Glomerular visceral epithelial cell (primary cell): ENCODE data around the gene COBLL1.
A peak's percentile ranks its signal among the peaks of the same experiment; 100 is the strongest.

ENCODE experiments used
- DNase-seq: peaks from one replicate; pipeline ENCODE4 v3.0.0-alpha.2; 2016; ENCODE audit errors: extremely low spot score

COBLL1 gene

GRCh38 chr2:164757934-164758695, 83.5 kb downstream of the COBLL1 start:
- peak; percentile 48 for DNase-seq

GRCh38 chr2:164756773-164757172, 84.8 kb downstream of the COBLL1 start:
- no peak for DNase-seq

GRCh38 chr2:164755952-164756351, 85.7 kb downstream of the COBLL1 start:
- DNase-seq = no peak

- DNase-seq = no peak
These were observed 87.2 kb downstream of the COBLL1 start for GRCh38 chr2:164754157-164755093.

- no peak for DNase-seq
These were observed 88.7 kb downstream of the COBLL1 start for GRCh38 chr2:164752956-164753355.

- no peak for DNase-seq
These were observed 93.7 kb downstream of the COBLL1 start for GRCh38 chr2:164747783-164748433.

GRCh38 chr2:164747140-164747539, 94.5 kb downstream of the COBLL1 start:
- no peak for DNase-seq

GRCh38 chr2:164746713-164747112, 94.9 kb downstream of the COBLL1 start:
- peak; percentile 88 for DNase-seq

- no peak for DNase-seq
These were observed 96.4 kb downstream of the COBLL1 start for GRCh38 chr2:164745012-164745797.

- no peak for DNase-seq
These were observed 98.8 kb downstream of the COBLL1 start for GRCh38 chr2:164742738-164743317.

GRCh38 chr2:164739966-164740365, 101.7 kb downstream of the COBLL1 start:
- DNase-seq = peak; percentile 80

- DNase-seq = peak; percentile 86
These were observed 104.0 kb downstream of the COBLL1 start for GRCh38 chr2:164737612-164738081.

- DNase-seq = peak; percentile 98
These were observed 106.2 kb downstream of the COBLL1 start for GRCh38 chr2:164735309-164735919.

GRCh38 chr2:164734196-164734595, 107.4 kb downstream of the COBLL1 start:
- DNase-seq = no peak

- no peak for DNase-seq
These were observed 116.1 kb downstream of the COBLL1 start for GRCh38 chr2:164725542-164725941.

GRCh38 chr2:164722616-164723338, 118.8 kb downstream of the COBLL1 start:
- DNase-seq = no peak

GRCh38 chr2:164721430-164721829, 120.2 kb downstream of the COBLL1 start:
- no peak for DNase-seq

GRCh38 chr2:164719996-164720941, 121.4 kb downstream of the COBLL1 start:
- peak; percentile 84 for DNase-seq
